Activated CD8-positive, alpha-beta memory T cell treated with anti-CD3 and anti-CD28 coated beads, Interleukin-2, amount 50 U/mL, for 1 hour (primary cell): ENCODE data around the gene PDHX.
"Not testable (repeated sequence)": the region's sequence is repeated elsewhere in the genome, so short reads cannot be mapped to it uniquely, and the experiment has no call there.

Source experiments
- DNase-seq: peaks from one replicate; pipeline ENCODE4 v3.0.0-alpha.2; 2020; ENCODE audit errors: extremely low read depth

PDHX gene

GRCh38 chr11:34910817-34911216, 5.6 kb upstream of the PDHX start:
- no peak for DNase-seq

- no peak for DNase-seq
Observed at GRCh38 chr11:34911676-34912075, 4.7 kb upstream of the PDHX start.

- DNase-seq: not testable (repeated sequence)
Observed at GRCh38 chr11:34913556-34913955, 2.9 kb upstream of the PDHX start.

- no peak for DNase-seq
Observed at GRCh38 chr11:34915136-34916014, 1.0 kb upstream of the PDHX start.

- DNase-seq: no peak
Observed at GRCh38 chr11:34916843-34917770, 689 bp downstream of the PDHX start.

GRCh38 chr11:34921156-34921555, 4.7 kb downstream of the PDHX start:
- no peak for DNase-seq

GRCh38 chr11:34924714-34925113, 8.3 kb downstream of the PDHX start:
- DNase-seq: no peak

GRCh38 chr11:34926101-34926830, 9.8 kb downstream of the PDHX start:
- no peak for DNase-seq

- no peak for DNase-seq
Observed at GRCh38 chr11:34926831-34927132, 10.4 kb downstream of the PDHX start.

- no peak for DNase-seq
Observed at GRCh38 chr11:34928268-34928959, 12.0 kb downstream of the PDHX start.

- no peak for DNase-seq
Observed at GRCh38 chr11:34928960-34929680, 12.7 kb downstream of the PDHX start.

- no peak for DNase-seq
Observed at GRCh38 chr11:34929794-34930763, 13.7 kb downstream of the PDHX start.

GRCh38 chr11:34936945-34937629, 20.7 kb downstream of the PDHX start:
- no peak for DNase-seq

- DNase-seq: no peak
Observed at GRCh38 chr11:34938611-34939010, 22.2 kb downstream of the PDHX start.

- no peak for DNase-seq
Observed at GRCh38 chr11:34940026-34940677, 23.7 kb downstream of the PDHX start.

GRCh38 chr11:34941688-34942087, 25.3 kb downstream of the PDHX start:
- DNase-seq: no peak

- DNase-seq: no peak
Observed at GRCh38 chr11:34944692-34945091, 28.3 kb downstream of the PDHX start.

GRCh38 chr11:34948696-34949095, 32.3 kb downstream of the PDHX start:
- no peak for DNase-seq

- DNase-seq: no peak
Observed at GRCh38 chr11:34953955-34954354, 37.5 kb downstream of the PDHX start.
